Gastrocnemius medialis (tissue), 4 donors: Measurements from ENCODE around the gene HBQ1. TPM values are rescaled to one million over a fixed set of nuclear protein-coding genes. Genes with fewer than 3 reads are reported as not detected.

Source experiments
- ATAC-seq, 2 donors: fragments of 150-250 bp; one replicate each; pipeline ENCODE4 v1.9.1; 2016
- DNase-seq, 2 donors: peaks; one replicate each; pipeline ENCODE4 v3.0.0-alpha.2; 2019
- H3K27ac ChIP-seq, 4 donors: fragments of 200-600 bp; sonication (generic); 1 replicate in 1 of 4; 2 replicates in 3 of 4; pipeline ENCODE4 v1.5.1; 2016 to 2018; ENCODE audit warnings: mild to moderate bottlenecking in 2 of 4, moderate library complexity in 1 of 4
- H3K27me3 ChIP-seq, 3 donors: fragments of 200-600 bp; sonication (generic) in 2 of 3; 1 replicate in 1 of 3; 2 replicates in 2 of 3; pipeline versions ENCODE4 v1.5.1 to v1.6.0; 2016 to 2019; ENCODE audit warnings: mild to moderate bottlenecking in 1 of 3, moderate library complexity in 1 of 3
- H3K36me3 ChIP-seq, 2 donors: fragments of 200-600 bp; sonication (generic) in 1 of 2; one replicate each; pipeline ENCODE4 v1.5.1; 2017 to 2018
- H3K4me1 ChIP-seq, 2 donors: fragments of 200-600 bp; sonication (generic) in 1 of 2; one replicate each; pipeline ENCODE4 v1.5.1; 2016 to 2017; ENCODE audit warnings: mild to moderate bottlenecking in 2 of 2
- H3K4me3 ChIP-seq, 4 donors: fragments of 200-600 bp; sonication (generic) in 3 of 4; 1 replicate in 1 of 4; 2 replicates in 3 of 4; pipeline ENCODE4 v1.5.1; 2016 to 2019; ENCODE audit warnings: mild to moderate bottlenecking in 2 of 4
- H3K9me3 ChIP-seq, 3 donors: fragments of 200-600 bp; sonication (generic) in 2 of 3; 1 replicate in 1 of 3; 2 replicates in 2 of 3; pipeline ENCODE4 v1.5.1; 2016 to 2019
- POLR2A ChIP-seq, 2 donors: fragments of 450-650 bp; IDR thresholded peaks; one replicate each; pipeline ENCODE4 v1.6.1; 2017; ENCODE audit warnings: antibody characterized with exemption in 2 of 2, mild to moderate bottlenecking in 2 of 2, moderate library complexity in 2 of 2
- in situ Hi-C, 4 donors: fragments of 200-750 bp; cut with MboI; loops; one replicate each; pipeline versions ENCODE4 v1.15.0 to v1.8.0; 2017; ENCODE audit warnings: low sequenced_read_pairs in 4 of 4
- intact Hi-C: fragments of 100-400 bp; cut with DNase I; formaldehyde crosslinking; loops from one replicate; pipeline ENCODE4 v1.15.1; 2023; ENCODE audit warnings: low total_unique reads
- total RNA-seq, 4 donors: library from RNA; depleted of rRNA; stranded (reverse); fragments of >200 nt; gene quantifications; one replicate each; pipeline versions ENCODE4 v1.1.0 to v1.2.3, GENCODE V29; 2016
- TF ChIP-seq, protein P1 (sequence below), 5 experiments: fragments of 450-650 bp in 3 of 5; fragments of 200-600 bp in 2 of 5; sonication (generic) in 2 of 5; IDR thresholded peaks in 4 of 5; conservative IDR thresholded peaks in 1 of 5; 1 replicate in 4 of 5; 2 replicates in 1 of 5; pipeline ENCODE4 v1.5.1; 2016 to 2019; ENCODE audit warnings: antibody characterized with exemption in 5 of 5, mild to moderate bottlenecking in 3 of 5, moderate library complexity in 3 of 5

HBQ1 gene
- total RNA-seq, 4 donors from 2014 or later = not detected

- no peaks in the 10 kb centered on the region for H3K4me1 ChIP-seq
- in situ Hi-C loops (no loop called here), intact Hi-C loops (no loop called here)
- no peak overlapping the region for H3K4me3 ChIP-seq
- H3K36me3 ChIP-seq = no peaks in the 10 kb centered on the region
- no peaks in the 10 kb centered on the region for H3K9me3 ChIP-seq
- peaks cover 0 to 11% (median 5%) of the 10 kb centered on the region in 3 donors for H3K27me3 ChIP-seq
- TF ChIP-seq POLR2A (IDR thresholded peaks at IDR 0.05) = no peak
- TF ChIP-seq, protein P1, sequence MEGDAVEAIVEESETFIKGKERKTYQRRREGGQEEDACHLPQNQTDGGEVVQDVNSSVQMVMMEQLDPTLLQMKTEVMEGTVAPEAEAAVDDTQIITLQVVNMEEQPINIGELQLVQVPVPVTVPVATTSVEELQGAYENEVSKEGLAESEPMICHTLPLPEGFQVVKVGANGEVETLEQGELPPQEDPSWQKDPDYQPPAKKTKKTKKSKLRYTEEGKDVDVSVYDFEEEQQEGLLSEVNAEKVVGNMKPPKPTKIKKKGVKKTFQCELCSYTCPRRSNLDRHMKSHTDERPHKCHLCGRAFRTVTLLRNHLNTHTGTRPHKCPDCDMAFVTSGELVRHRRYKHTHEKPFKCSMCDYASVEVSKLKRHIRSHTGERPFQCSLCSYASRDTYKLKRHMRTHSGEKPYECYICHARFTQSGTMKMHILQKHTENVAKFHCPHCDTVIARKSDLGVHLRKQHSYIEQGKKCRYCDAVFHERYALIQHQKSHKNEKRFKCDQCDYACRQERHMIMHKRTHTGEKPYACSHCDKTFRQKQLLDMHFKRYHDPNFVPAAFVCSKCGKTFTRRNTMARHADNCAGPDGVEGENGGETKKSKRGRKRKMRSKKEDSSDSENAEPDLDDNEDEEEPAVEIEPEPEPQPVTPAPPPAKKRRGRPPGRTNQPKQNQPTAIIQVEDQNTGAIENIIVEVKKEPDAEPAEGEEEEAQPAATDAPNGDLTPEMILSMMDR (IDR thresholded peaks at IDR 0.05 in 4 of 5, conservative IDR thresholded peaks at IDR 0.05 in 1 of 5) = no peak
- H3K27ac ChIP-seq = no peak overlapping the region
- ATAC-seq (no peak), DNase-seq (no peak)
Observed at GRCh38 chr16:143456-143855, 36.8 kb upstream of the HBQ1 start.

DNA sequence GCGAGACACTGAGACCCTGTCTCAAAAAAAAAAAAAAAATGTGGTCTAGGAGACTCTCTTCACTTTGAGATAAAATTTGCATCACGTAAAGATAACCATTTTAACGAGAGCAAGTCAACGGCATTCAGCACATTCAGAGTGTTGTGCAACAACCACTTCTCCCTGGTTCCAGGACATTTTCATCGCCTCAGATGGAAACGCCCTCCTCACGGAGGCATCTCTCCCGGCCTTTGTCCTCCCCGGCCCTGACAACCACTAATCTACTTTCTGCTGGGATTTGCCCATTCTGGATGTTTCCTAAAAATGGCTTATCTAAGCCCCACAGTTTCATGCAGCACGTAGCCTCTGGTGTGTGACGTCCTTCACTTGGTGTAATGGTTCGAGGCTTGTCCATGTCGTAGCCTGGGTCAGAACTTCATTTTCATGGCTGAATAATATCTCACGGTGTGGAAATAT, 35.4 kb upstream of the HBQ1 start:
- Histone ChIP-seq H3K9me3 (no peaks in the 10 kb centered on the region), H3K27me3 (peaks cover 0 to 15% (median 5%) of the 10 kb centered on the region in 3 donors), H3K36me3 (no peaks in the 10 kb centered on the region), H3K4me3 (no peak overlapping the region), H3K4me1 (no peaks in the 10 kb centered on the region), H3K27ac (no peak overlapping the region)
- ATAC-seq = no peak
- in situ Hi-C loops = no loop called here
- DNase-seq = no peak
- no peak for TF ChIP-seq POLR2A (IDR thresholded peaks at IDR 0.05)
- TF ChIP-seq, protein P1 (IDR thresholded peaks at IDR 0.05 in 4 of 5, conservative IDR thresholded peaks at IDR 0.05 in 1 of 5) = no peak
- intact Hi-C loops = no loop called here

DNA sequence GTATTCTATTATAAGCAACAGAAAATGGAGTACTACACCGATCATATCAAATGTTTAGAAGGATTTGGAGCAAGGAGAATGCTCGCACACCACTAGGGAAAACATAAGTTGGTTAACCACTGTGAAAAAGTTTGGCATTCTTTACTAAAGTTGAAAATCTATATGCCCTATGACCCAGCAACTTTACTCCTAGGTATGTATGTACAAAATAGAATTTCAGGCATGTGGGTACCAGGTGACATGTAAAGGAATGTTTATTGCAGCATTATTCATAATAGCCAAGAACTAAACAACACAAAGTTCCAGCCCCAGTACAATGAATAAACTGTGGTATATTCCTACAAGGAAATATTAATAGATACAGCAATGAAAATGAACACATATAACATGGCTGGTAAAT, 33.6 kb upstream of the HBQ1 start:
- Histone ChIP-seq H3K27ac (no peak overlapping the region), H3K4me1 (no peaks in the 10 kb centered on the region), H3K36me3 (no peaks in the 10 kb centered on the region), H3K9me3 (no peaks in the 10 kb centered on the region), H3K4me3 (no peak overlapping the region), H3K27me3 (peaks cover 0 to 23% (median 5%) of the 10 kb centered on the region in 3 donors)
- no peak for DNase-seq
- ATAC-seq = no peak
- TF ChIP-seq, protein P1 (IDR thresholded peaks at IDR 0.05 in 4 of 5, conservative IDR thresholded peaks at IDR 0.05 in 1 of 5) = no peak
- TF ChIP-seq POLR2A (IDR thresholded peaks at IDR 0.05) = no peak
- in situ Hi-C loops = no loop called here
- intact Hi-C loops = no loop called here

GRCh38 chr16:149024-149660, 31.1 kb upstream of the HBQ1 start:
- Histone ChIP-seq H3K27ac (no peak overlapping the region), H3K36me3 (no peaks in the 10 kb centered on the region), H3K4me3 (no peak overlapping the region), H3K4me1 (no peaks in the 10 kb centered on the region), H3K9me3 (no peaks in the 10 kb centered on the region), H3K27me3 (peaks cover under 1 to 29% (median 5%) of the 10 kb centered on the region in 3 donors)
- ATAC-seq (no peak), DNase-seq (no peak)
- intact Hi-C loops = no loop called here
- in situ Hi-C loops = no loop called here
- no peak for TF ChIP-seq POLR2A (IDR thresholded peaks at IDR 0.05)
- TF ChIP-seq, protein P1 (IDR thresholded peaks at IDR 0.05 in 4 of 5, conservative IDR thresholded peaks at IDR 0.05 in 1 of 5) = no peak
